CD4-positive, alpha-beta T cell (primary cell): ENCODE results near the gene CLIP2. TPM values are rescaled to one million over a fixed set of nuclear protein-coding genes. Genes with fewer than 3 reads are reported as not detected.

Experiments used
- ATAC-seq: fragments of 200-7000 bp; cut with Tn5 transposase; one replicate; pipeline ENCODE4 v1.10.0; 2022; ENCODE audit warnings: mild to moderate bottlenecking; ENCODE audit not compliant: poor library complexity
- CTCF ChIA-PET: fragments of 350-600 bp; sonication (Branson Sonifier 250); formaldehyde crosslinking; loops from one replicate; lab custom pipeline; 2021; ENCODE audit warnings: antibody characterized with exemption, inconsistent platforms; lab: Charles Lee
- POLR2A ChIA-PET: fragments of 350-600 bp; sonication (Branson Sonifier 250); formaldehyde crosslinking; loops from one replicate; lab custom pipeline; 2021; ENCODE audit warnings: antibody characterized with exemption, inconsistent platforms; lab: Charles Lee
- DNase-seq, 14 experiments: peaks; one replicate each; pipeline ENCODE4 v3.0.0-alpha.2; 2013 to 2020; ENCODE audit warnings: mixed read lengths in 2 of 14
- H3K27ac ChIP-seq, 2 donors: one replicate each; pipeline versions ENCODE4 v1.5.1 to v1.7.0; 2013; ENCODE audit warnings: low read length in 2 of 2, low read depth in 1 of 2, mild to moderate bottlenecking in 1 of 2
- H3K27me3 ChIP-seq, 2 experiments: 1 replicate in 1 of 2; 2 replicates in 1 of 2; pipeline versions ENCODE4 v1.6.1 to v1.7.0; 2013; ENCODE audit warnings: low read length in 2 of 2, control low read depth in 1 of 2, mild to moderate bottlenecking in 1 of 2, moderate library complexity in 1 of 2; ENCODE audit not compliant: insufficient read depth in 2 of 2, control insufficient read depth in 1 of 2
- H3K36me3 ChIP-seq: one replicate; pipeline ENCODE4 v1.6.1; 2013; ENCODE audit warnings: low read length, control low read depth; ENCODE audit not compliant: insufficient read depth
- H3K4me1 ChIP-seq: one replicate; pipeline ENCODE4 v1.6.1; 2013; ENCODE audit warnings: low read length, control low read depth; ENCODE audit not compliant: insufficient read depth
- H3K4me3 ChIP-seq: one replicate; pipeline ENCODE4 v1.5.1; 2013; ENCODE audit warnings: mild to moderate bottlenecking, low read length, moderate library complexity
- H3K9me3 ChIP-seq, 2 experiments: 1 replicate in 1 of 2; 2 replicates in 1 of 2; pipeline versions ENCODE4 v1.6.1 to v1.7.0; 2013; ENCODE audit warnings: low read length in 2 of 2, mild to moderate bottlenecking in 2 of 2, control low read depth in 1 of 2, moderate library complexity in 1 of 2; ENCODE audit not compliant: control insufficient read depth in 1 of 2, insufficient read depth in 1 of 2
- H3K27ac Mint-ChIP-seq: one replicate; pipeline ENCODE4 v1.8.0; 2020; ENCODE audit warnings: mixed read lengths
- H3K27me3 Mint-ChIP-seq: one replicate; pipeline ENCODE4 v1.8.0; 2021; ENCODE audit warnings: mixed read lengths
- H3K36me3 Mint-ChIP-seq: one replicate; pipeline ENCODE4 v1.8.0; 2021; ENCODE audit warnings: low read depth, mixed read lengths
- H3K4me1 Mint-ChIP-seq: one replicate; pipeline ENCODE4 v1.8.0; 2021; ENCODE audit warnings: low read depth, mixed read lengths
- H3K4me3 Mint-ChIP-seq: one replicate; pipeline ENCODE4 v1.8.0; 2020; ENCODE audit warnings: mild to moderate bottlenecking, mixed read lengths
- H3K9me3 Mint-ChIP-seq: one replicate; pipeline ENCODE4 v1.8.0; 2020; ENCODE audit warnings: mixed read lengths
- CTCF ChIP-seq: fragments of 200-600 bp; IDR thresholded peaks from one replicate; pipeline ENCODE4 v1.8.0; 2022; ENCODE audit warnings: antibody characterized with exemption, mild to moderate bottlenecking
- intact Hi-C, 2 experiments: fragments of 100-400 bp; cut with DNase I in 1 of 2; cut with micrococcal nuclease in 1 of 2; formaldehyde crosslinking; loops; one replicate each; pipeline versions ENCODE4 v1.15.1 to v1.9.0; 2023 to 2025; cut with DNase I, micrococcal nuclease
- polyA plus RNA-seq, 2 donors: library from polyadenylated mRNA; unstranded; fragments of 120-200 nt; gene quantifications; one replicate each; pipeline ENCODE4 v1.2.1, GENCODE V29; 2013
- total RNA-seq, 174 experiments: library from RNA in 2 of 174; stranded (reverse) in 2 of 174; gene quantifications; one replicate each; pipeline ENCODE4 v1.2.3 and lab custom pipeline; 2021 to 2026

CLIP2 gene
- 1 to 10 TPM; 2.4 to 2.7 TPM for total RNA-seq
- 2.1 TPM for polyA plus RNA-seq (2013, experiment 1 of 2)
- polyA plus RNA-seq (2013, experiment 2 of 2), result 2.8 TPM
- total RNA-seq (lab: John Stamatoyannopoulos, UW), result 1.5 to 19.2 (median 5.9) reads per million in 172 experiments

- Histone ChIP-seq H3K4me1 (peaks cover 26% of the 10 kb centered on the region), H3K4me3 (peak within 1 kb of the TSS; percentile 58), H3K27me3 (no peaks in the 10 kb centered on the region), H3K27ac (no peak within 1 kb of the TSS), H3K9me3 (no peaks in the 10 kb centered on the region), H3K36me3 (no peaks in the 10 kb centered on the region)
- Mint-ChIP-seq H3K4me3 (peak within 1 kb of the TSS; percentile 86), H3K36me3 (no peaks in the 10 kb centered on the region), H3K4me1 (peaks cover 25% of the 10 kb centered on the region), H3K27me3 (peaks cover 4% of the 10 kb centered on the region), H3K9me3 (no peaks in the 10 kb centered on the region), H3K27ac (no peak within 1 kb of the TSS)
- ChIA-PET POLR2A (interaction anchor here (1.3 to 2.3 kb wide), 2 partner anchors 20 to 111 kb away, joined by 4 to 19 read pairs; no protein-coding TSS in a partner anchor), CTCF (interaction anchor here (0.7 to 1.0 kb wide), 2 partner anchors 19 to 20 kb away, joined by 3 read pairs; no protein-coding TSS in a partner anchor)
- peak; percentile 61 to 89 (median 72) for DNase-seq
- intact Hi-C loops, result loop anchor here (1.0 to 2.0 kb wide), 3 partner anchors 20 to 114 kb away; partner anchors contain the start of genes RFC2 (in 2 of the 2) and EIF4H (in 1 of the 2)
- TF ChIP-seq CTCF, result no peak
- peak; percentile 91 for ATAC-seq
These were observed at the start of gene CLIP2 for GRCh38 chr7:74289018-74289658. Gene CLIP2 (plus strand): TSS chr7:74289407. CDS start chr7:74317547, 28,140 bp downstream.

- ChIA-PET CTCF (no interaction called here), POLR2A (no interaction called here)
- no peaks in the 10 kb centered on the region for H3K27me3 Mint-ChIP-seq
- peaks cover 86% of the 10 kb centered on the region for H3K36me3 ChIP-seq
- H3K27me3 ChIP-seq, result no peaks in the 10 kb centered on the region
- intact Hi-C loops, result no loop called here
- DNase-seq (no peak), ATAC-seq (no peak)
- no peak overlapping the region for H3K27ac ChIP-seq
- TF ChIP-seq CTCF, result no peak
- H3K9me3 ChIP-seq, result no peaks in the 10 kb centered on the region
- no peaks in the 10 kb centered on the region for H3K4me1 Mint-ChIP-seq
- no peak overlapping the region for H3K4me3 ChIP-seq
- H3K27ac Mint-ChIP-seq, result no peak overlapping the region
- peaks cover 3% of the 10 kb centered on the region for H3K4me1 ChIP-seq
- peaks cover 62% of the 10 kb centered on the region for H3K36me3 Mint-ChIP-seq
- no peaks in the 10 kb centered on the region for H3K9me3 Mint-ChIP-seq
- no peak overlapping the region for H3K4me3 Mint-ChIP-seq
These were observed 48.7 kb upstream of the CLIP2 start for GRCh38 chr7:74240482-74240881.

- Mint-ChIP-seq H3K9me3 (no peaks in the 10 kb centered on the region), H3K27ac (no peak overlapping the region), H3K27me3 (no peaks in the 10 kb centered on the region), H3K4me1 (no peaks in the 10 kb centered on the region), H3K4me3 (no peak overlapping the region), H3K36me3 (peaks cover 60% of the 10 kb centered on the region)
- intact Hi-C loops, result no loop called here
- ATAC-seq (no peak), DNase-seq (no peak)
- Histone ChIP-seq H3K27ac (no peak overlapping the region), H3K9me3 (no peaks in the 10 kb centered on the region), H3K4me1 (no peaks in the 10 kb centered on the region), H3K27me3 (no peaks in the 10 kb centered on the region), H3K36me3 (peaks cover 77% of the 10 kb centered on the region), H3K4me3 (no peak overlapping the region)
- POLR2A ChIA-PET, result no interaction called here
- no peak for TF ChIP-seq CTCF
- CTCF ChIA-PET, result no interaction called here
These were observed 47.1 kb upstream of the CLIP2 start for GRCh38 chr7:74242122-74242443.
